ENCODE results near the gene ABCD2.

- TF ChIP-seq CTCF (IDR thresholded peaks at IDR 0.05) (no peak), POLR2A (IDR thresholded peaks at IDR 0.05) (no peak)
Observed at GRCh38 chr12:39613525-39613924, 6.1 kb downstream of the ABCD2 start.

Data from ovary (tissue), 3 donors.